SW480 (cell line): Measurements from ENCODE around the gene TOPBP1.

ENCODE experiments used
- DNase-seq: peaks from one replicate; pipeline ENCODE4 v3.0.0-alpha.2; 2016; ENCODE audit warnings: low spot score

The TOPBP1 gene

GRCh38 chr3:133608388-133608787 is 53.4 kb downstream of the TOPBP1 start:
- no peak for DNase-seq

GRCh38 chr3:133607816-133608215 is 53.9 kb downstream of the TOPBP1 start:
- no peak for DNase-seq

- no peak for DNase-seq
These were observed 54.8 kb downstream of the TOPBP1 start for GRCh38 chr3:133606902-133607301.

GRCh38 chr3:133606342-133606741 is 55.4 kb downstream of the TOPBP1 start:
- no peak for DNase-seq

- no peak for DNase-seq
These were observed 61.1 kb downstream of the TOPBP1 start for GRCh38 chr3:133600572-133601081.

GRCh38 chr3:133599280-133599679 is 62.5 kb downstream of the TOPBP1 start:
- no peak for DNase-seq

- no peak for DNase-seq
These were observed 63.3 kb downstream of the TOPBP1 start for GRCh38 chr3:133598405-133598804.

- DNase-seq, result peak; percentile 44
These were observed 66.4 kb downstream of the TOPBP1 start for GRCh38 chr3:133595341-133595740.

GRCh38 chr3:133593243-133593642 is 68.5 kb downstream of the TOPBP1 start:
- no peak for DNase-seq

GRCh38 chr3:133592843-133593242 is 68.9 kb downstream of the TOPBP1 start:
- no peak for DNase-seq

- peak; percentile 45 for DNase-seq
These were observed 70.4 kb downstream of the TOPBP1 start for GRCh38 chr3:133591271-133591742.

- no peak for DNase-seq
These were observed 72.2 kb downstream of the TOPBP1 start for GRCh38 chr3:133589503-133589902.

- no peak for DNase-seq
These were observed 72.8 kb downstream of the TOPBP1 start for GRCh38 chr3:133588784-133589465.

GRCh38 chr3:133588035-133588434 is 73.7 kb downstream of the TOPBP1 start:
- no peak for DNase-seq

GRCh38 chr3:133583396-133583795 is 78.3 kb downstream of the TOPBP1 start:
- DNase-seq, result no peak

- DNase-seq, result peak; percentile 76
These were observed 83.1 kb downstream of the TOPBP1 start for GRCh38 chr3:133578548-133579191.

GRCh38 chr3:133576169-133576568 is 85.6 kb downstream of the TOPBP1 start:
- DNase-seq, result no peak

- no peak for DNase-seq
These were observed 86.7 kb downstream of the TOPBP1 start for GRCh38 chr3:133575086-133575485.

- DNase-seq, result peak; percentile 64
These were observed 87.4 kb downstream of the TOPBP1 start for GRCh38 chr3:133574260-133574881.

- no peak for DNase-seq
These were observed 88.0 kb downstream of the TOPBP1 start, which contains the start of gene CDV3 for GRCh38 chr3:133573629-133574194. TSS of gene CDV3 (plus strand) at chr3:133573686. CDS start at chr3:133574045, 359 bp downstream.

- peak; percentile 100 for DNase-seq
These were observed 88.6 kb downstream of the TOPBP1 start for GRCh38 chr3:133573054-133573628.
